HL-60 (cell line): Measurements from ENCODE around the gene ATAD1.

ENCODE experiments used
- GABPA ChIP-seq: IDR thresholded peaks from 2 replicates; pipeline ENCODE4 v1.6.1; 2012; ENCODE audit warnings: low read depth
- POLR2AphosphoS5 ChIP-seq: IDR thresholded peaks from 2 replicates; pipeline ENCODE4 v1.6.1; 2012; ENCODE audit warnings: low read depth
- TF ChIP-seq, protein P1 (sequence below): IDR thresholded peaks from one replicate; pipeline ENCODE4 v1.5.1; 2011; ENCODE audit warnings: low read length, control low read depth, inconsistent platforms; ENCODE audit not compliant: insufficient read depth
- TF ChIP-seq, protein P2 (sequence below): IDR thresholded peaks from 2 replicates; pipeline ENCODE4 v1.6.1; 2012; ENCODE audit warnings: low read depth; ENCODE audit not compliant: insufficient replicate concordance

DNA sequence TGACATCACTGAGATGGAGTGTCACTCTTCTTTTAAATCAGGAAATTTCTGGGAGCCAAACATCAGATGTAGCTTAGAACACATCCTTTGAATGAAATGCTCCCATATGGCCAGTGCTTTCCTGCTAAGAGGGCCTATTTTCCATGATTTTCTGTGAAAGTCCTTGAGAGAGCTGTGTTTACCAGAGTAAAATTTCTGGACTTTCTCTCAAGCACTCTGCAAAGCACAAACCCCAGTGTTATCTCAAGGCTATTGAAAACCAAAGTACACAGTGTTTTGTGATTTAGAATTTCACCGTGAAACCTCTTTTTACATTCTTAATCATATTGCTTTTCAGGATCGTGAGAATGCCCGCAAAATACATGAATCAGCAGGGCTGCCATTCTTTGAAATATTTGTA is 104.3 kb downstream of the ATAD1 start:
- TF ChIP-seq, protein P1, sequence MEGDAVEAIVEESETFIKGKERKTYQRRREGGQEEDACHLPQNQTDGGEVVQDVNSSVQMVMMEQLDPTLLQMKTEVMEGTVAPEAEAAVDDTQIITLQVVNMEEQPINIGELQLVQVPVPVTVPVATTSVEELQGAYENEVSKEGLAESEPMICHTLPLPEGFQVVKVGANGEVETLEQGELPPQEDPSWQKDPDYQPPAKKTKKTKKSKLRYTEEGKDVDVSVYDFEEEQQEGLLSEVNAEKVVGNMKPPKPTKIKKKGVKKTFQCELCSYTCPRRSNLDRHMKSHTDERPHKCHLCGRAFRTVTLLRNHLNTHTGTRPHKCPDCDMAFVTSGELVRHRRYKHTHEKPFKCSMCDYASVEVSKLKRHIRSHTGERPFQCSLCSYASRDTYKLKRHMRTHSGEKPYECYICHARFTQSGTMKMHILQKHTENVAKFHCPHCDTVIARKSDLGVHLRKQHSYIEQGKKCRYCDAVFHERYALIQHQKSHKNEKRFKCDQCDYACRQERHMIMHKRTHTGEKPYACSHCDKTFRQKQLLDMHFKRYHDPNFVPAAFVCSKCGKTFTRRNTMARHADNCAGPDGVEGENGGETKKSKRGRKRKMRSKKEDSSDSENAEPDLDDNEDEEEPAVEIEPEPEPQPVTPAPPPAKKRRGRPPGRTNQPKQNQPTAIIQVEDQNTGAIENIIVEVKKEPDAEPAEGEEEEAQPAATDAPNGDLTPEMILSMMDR = no peak
- TF ChIP-seq, protein P2, sequence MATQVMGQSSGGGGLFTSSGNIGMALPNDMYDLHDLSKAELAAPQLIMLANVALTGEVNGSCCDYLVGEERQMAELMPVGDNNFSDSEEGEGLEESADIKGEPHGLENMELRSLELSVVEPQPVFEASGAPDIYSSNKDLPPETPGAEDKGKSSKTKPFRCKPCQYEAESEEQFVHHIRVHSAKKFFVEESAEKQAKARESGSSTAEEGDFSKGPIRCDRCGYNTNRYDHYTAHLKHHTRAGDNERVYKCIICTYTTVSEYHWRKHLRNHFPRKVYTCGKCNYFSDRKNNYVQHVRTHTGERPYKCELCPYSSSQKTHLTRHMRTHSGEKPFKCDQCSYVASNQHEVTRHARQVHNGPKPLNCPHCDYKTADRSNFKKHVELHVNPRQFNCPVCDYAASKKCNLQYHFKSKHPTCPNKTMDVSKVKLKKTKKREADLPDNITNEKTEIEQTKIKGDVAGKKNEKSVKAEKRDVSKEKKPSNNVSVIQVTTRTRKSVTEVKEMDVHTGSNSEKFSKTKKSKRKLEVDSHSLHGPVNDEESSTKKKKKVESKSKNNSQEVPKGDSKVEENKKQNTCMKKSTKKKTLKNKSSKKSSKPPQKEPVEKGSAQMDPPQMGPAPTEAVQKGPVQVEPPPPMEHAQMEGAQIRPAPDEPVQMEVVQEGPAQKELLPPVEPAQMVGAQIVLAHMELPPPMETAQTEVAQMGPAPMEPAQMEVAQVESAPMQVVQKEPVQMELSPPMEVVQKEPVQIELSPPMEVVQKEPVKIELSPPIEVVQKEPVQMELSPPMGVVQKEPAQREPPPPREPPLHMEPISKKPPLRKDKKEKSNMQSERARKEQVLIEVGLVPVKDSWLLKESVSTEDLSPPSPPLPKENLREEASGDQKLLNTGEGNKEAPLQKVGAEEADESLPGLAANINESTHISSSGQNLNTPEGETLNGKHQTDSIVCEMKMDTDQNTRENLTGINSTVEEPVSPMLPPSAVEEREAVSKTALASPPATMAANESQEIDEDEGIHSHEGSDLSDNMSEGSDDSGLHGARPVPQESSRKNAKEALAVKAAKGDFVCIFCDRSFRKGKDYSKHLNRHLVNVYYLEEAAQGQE = no peak
- TF ChIP-seq GABPA = no peak
- no peak for TF ChIP-seq POLR2AphosphoS5
